K562 (cell line): Measurements from ENCODE around the gene CEACAM21. TPM values are rescaled to one million over a fixed set of nuclear protein-coding genes. Genes with fewer than 3 reads are reported as not detected.

Experiments
- ATAC-seq: fragments of 200-7000 bp; cut with Tn5 transposase; 3 replicates; pipeline ENCODE4 v1.9.1; 2020; ENCODE audit warnings: moderate library complexity
- BruUV-seq: library from RNA; stranded (reverse); fragments of 400-500 nt; replicated peaks from 2 replicates; lab custom pipeline; 2021; lab: Mats Ljungman, UMichigan
- CTCF ChIA-PET: fragments of 300-600 bp; formaldehyde crosslinking; extraction: SDS; loops from one replicate; lab custom pipeline; 2021; ENCODE audit warnings: low intra/inter-chr PET ratio; lab: Yijun Ruan, JAX
- POLR2A ChIA-PET: fragments of 300-600, 350-650 bp; sonication (Branson Sonifier 250); formaldehyde crosslinking; extraction: SDS; loops from one replicate; lab custom pipeline; 2021; ENCODE audit warnings: antibody characterized with exemption, inconsistent platforms; lab: Yijun Ruan, JAX
- DNase-seq, 4 experiments: peaks; one replicate each; pipeline versions ENCODE4 v3.0.0 to v3.0.0-alpha.2; 2011 to 2018; ENCODE audit warnings: low spot score in 3 of 4, mixed read lengths in 3 of 4; ENCODE audit errors: extremely low read depth in 1 of 4
- FAIRE-seq: peaks from 2 replicates; lab custom pipeline; 2011; peaks lifted over from hg19 to GRCh38; lab: Jason Lieb, UNC
- H2AFZ ChIP-seq: 2 replicates; pipeline ENCODE4 v1.6.0; 2011; ENCODE audit warnings: low read depth, low read length, control low read depth, inconsistent platforms
- H3K27ac ChIP-seq: fragments of 200-600 bp; 3 replicates; pipeline ENCODE4 v1.8.0; 2011; ENCODE audit warnings: low read depth, mild to moderate bottlenecking, control low read depth, inconsistent platforms, low read length, moderate library complexity, mixed read lengths; ENCODE audit errors: extremely low read depth
- H3K27me3 ChIP-seq, 2 experiments: fragments of 300-600 bp in 1 of 2; 2 replicates in 1 of 2; 3 replicates in 1 of 2; pipeline versions ENCODE4 v1.6.0 to v1.8.0; 2011; ENCODE audit warnings: inconsistent platforms in 2 of 2, low read length in 2 of 2, mild to moderate bottlenecking in 1 of 2, mixed read lengths in 1 of 2, moderate library complexity in 1 of 2; ENCODE audit not compliant: control insufficient read depth in 2 of 2, insufficient read depth in 2 of 2
- H3K36me3 ChIP-seq: fragments of 300-600 bp; 3 replicates; pipeline ENCODE4 v1.8.0; 2011; ENCODE audit warnings: mild to moderate bottlenecking, low read length, inconsistent platforms; ENCODE audit not compliant: control insufficient read depth, insufficient read depth
- H3K4me1 ChIP-seq, 2 experiments: fragments of 200-600 bp in 1 of 2; replicated peaks in 1 of 2; 2 replicates in 1 of 2; 3 replicates in 1 of 2; pipeline versions ENCODE4 v1.5.1 to v1.8.0; 2011; ENCODE audit warnings: inconsistent platforms in 2 of 2, low read length in 2 of 2, mild to moderate bottlenecking in 1 of 2, mixed read lengths in 1 of 2, moderate library complexity in 1 of 2; ENCODE audit not compliant: control insufficient read depth in 2 of 2, insufficient read depth in 2 of 2
- H3K4me2 ChIP-seq: 2 replicates; pipeline ENCODE4 v1.6.1; 2011; ENCODE audit warnings: low read length, control low read depth, inconsistent platforms, mixed read lengths; ENCODE audit not compliant: insufficient read depth
- H3K4me3 ChIP-seq: fragments of 200-600 bp; sonication (generic), shearing (Covaris generic); 2 replicates; pipeline ENCODE4 v1.5.1; 2016; ENCODE audit warnings: control low read depth, inconsistent platforms
- H3K79me2 ChIP-seq: fragments of 200-600 bp; 3 replicates; pipeline ENCODE4 v1.8.0; 2011; ENCODE audit warnings: low read length, inconsistent platforms; ENCODE audit not compliant: control insufficient read depth, insufficient read depth
- H3K9ac ChIP-seq, 2 experiments: 2 replicates each; pipeline versions ENCODE4 v1.6.0 to v1.6.1; 2011; ENCODE audit warnings: low read depth in 2 of 2, low read length in 2 of 2, control low read depth in 1 of 2, inconsistent platforms in 1 of 2, mild to moderate bottlenecking in 1 of 2, mixed read lengths in 1 of 2; ENCODE audit not compliant: insufficient read depth in 1 of 2
- H3K9me1 ChIP-seq: one replicate; pipeline ENCODE4 v1.6.0; 2011; ENCODE audit warnings: inconsistent platforms, mild to moderate bottlenecking, low read length, moderate library complexity; ENCODE audit not compliant: control insufficient read depth, insufficient read depth
- H3K9me3 ChIP-seq: replicated peaks from 2 replicates; pipeline ENCODE4 v1.5.1; 2011; ENCODE audit warnings: low read depth, low read length, inconsistent platforms; ENCODE audit not compliant: control insufficient read depth, insufficient read depth
- H4K20me1 ChIP-seq: replicated peaks from 2 replicates; pipeline ENCODE4 v1.6.1; 2011; ENCODE audit warnings: low read length, inconsistent platforms, mixed read lengths; ENCODE audit not compliant: control insufficient read depth, insufficient read depth
- CCNT2 ChIP-seq: IDR thresholded peaks from 2 replicates; pipeline ENCODE4 v1.6.1; 2011; ENCODE audit warnings: borderline replicate concordance, low read depth, mild to moderate bottlenecking, moderate library complexity, mixed read lengths, low read length; ENCODE audit not compliant: insufficient read length; ENCODE audit errors: extremely low read depth
- CHD1 ChIP-seq: fragments of 200-600 bp; sonication (generic); IDR thresholded peaks from one replicate; pipeline ENCODE4 v1.6.1; 2012; ENCODE audit warnings: mild to moderate bottlenecking, moderate library complexity, low read length, inconsistent platforms
- CREBBP ChIP-seq: IDR thresholded peaks from one replicate; pipeline ENCODE4 v1.6.1; 2012; ENCODE audit warnings: low read depth, mild to moderate bottlenecking, control low read depth, inconsistent platforms, low read length
- ERF ChIP-seq: fragments of 450-650 bp; formaldehyde crosslinking; IDR thresholded peaks from 2 replicates; pipeline ENCODE4 v1.4.0; 2020; ENCODE audit warnings: mild to moderate bottlenecking, mixed read lengths
- HMBOX1 ChIP-seq: sonication (generic); IDR thresholded peaks from 2 replicates; pipeline ENCODE4 v1.6.1; 2016
- IFI16 ChIP-seq: fragments of 250-450 bp; sonication (Bioruptor Pico); IDR thresholded peaks from 2 replicates; pipeline ENCODE4 v2.1.2; 2022; ENCODE audit warnings: mild to moderate bottlenecking, inconsistent platforms
- KLF13 ChIP-seq: fragments of 450-650 bp; IDR thresholded peaks from 2 replicates; pipeline ENCODE4 v1.6.1; 2016; ENCODE audit warnings: missing genetic modification characterization, low read depth, mild to moderate bottlenecking, missing compliant biosample characterization, moderate library complexity, borderline replicate concordance
- NELFE ChIP-seq: IDR thresholded peaks from 2 replicates; pipeline ENCODE4 v1.6.1; 2011; ENCODE audit warnings: mild to moderate bottlenecking; ENCODE audit not compliant: insufficient read depth, insufficient read length
- RBM22 ChIP-seq: fragments of 200-400 bp; formaldehyde crosslinking; IDR thresholded peaks from 2 replicates; pipeline ENCODE4 v1.6.1; 2018; ENCODE audit warnings: low read length, low read depth; ENCODE audit not compliant: poor library complexity, severe bottlenecking
- SFPQ ChIP-seq: fragments of 200-400 bp; formaldehyde crosslinking; IDR thresholded peaks from 2 replicates; pipeline ENCODE4 v1.6.1; 2017; ENCODE audit warnings: mild to moderate bottlenecking, low read depth, low read length, moderate library complexity
- SLC30A9 ChIP-seq: fragments of 250-450 bp; sonication (Bioruptor Pico); IDR thresholded peaks from 2 replicates; pipeline ENCODE4 v1.8.0; 2022; ENCODE audit warnings: mild to moderate bottlenecking, moderate library complexity
- SMARCA4 ChIP-seq: fragments of 450-650 bp; IDR thresholded peaks from 2 replicates; pipeline ENCODE4 v1.6.1; 2016
- THAP12 ChIP-seq: fragments of 250-450 bp; sonication (Bioruptor Pico); IDR thresholded peaks from 2 replicates; pipeline ENCODE4 v1.9.0; 2021; ENCODE audit warnings: mild to moderate bottlenecking, inconsistent platforms
- ZFP30 ChIP-seq: fragments of 250-450 bp; sonication (Bioruptor Pico); IDR thresholded peaks from 2 replicates; pipeline ENCODE4 v1.8.0; 2022; ENCODE audit warnings: moderate library complexity, mild to moderate bottlenecking, inconsistent platforms, borderline replicate concordance
- ZNF384 ChIP-seq: IDR thresholded peaks from 2 replicates; pipeline ENCODE4 v1.6.1; 2012; ENCODE audit warnings: low read depth, low read length, improper control_type of control experiment
- ZNF584 ChIP-seq: fragments of 200-800 bp; sonication (Bioruptor generic); IDR thresholded peaks from 2 replicates; pipeline ENCODE4 v1.6.1; 2016; ENCODE audit warnings: low read depth, mild to moderate bottlenecking, missing genetic modification characterization, missing compliant biosample characterization
- WGBS: fragments of 100-300 bp; shearing (Covaris generic); methylation state at CpG from one replicate; pipeline ENCODE4 v1.1.6; 2016; ENCODE audit warnings: low coverage, mixed read lengths; ENCODE audit not compliant: insufficient coverage; ENCODE audit errors: missing lambda C conversion rate; 5-methylcytosine and 5-hydroxymethylcytosine counted together
- in situ Hi-C: fragments of 300-500 bp; cut with MboI; formaldehyde crosslinking; loops from 4 replicates; pipeline ENCODE4 v1.15.0; 2018; ENCODE audit warnings: inconsistent platforms, mixed read lengths
- intact Hi-C: fragments of 100-400 bp; cut with micrococcal nuclease; formaldehyde crosslinking; loops from 2 replicates; pipeline ENCODE4 v1.14.2; 2022
- polyA plus RNA-seq, 8 experiments: library from polyadenylated mRNA; depleted of rRNA in 4 of 8; stranded (reverse) in 5 of 8; unstranded in 3 of 8; fragments of >200 nt; fragmentation: Nextera tagmentation in 2 of 8; fragmentation: Illumina TruSeq in 1 of 8; extraction: Ambion mirVana in 2 of 8; extraction: Trizol in 1 of 8; gene quantifications; 2 replicates each; pipeline versions ENCODE4 v1.2.1 to v1.2.3, GENCODE V29; 2011 to 2014; ENCODE audit warnings: inconsistent platforms in 1 of 8, missing spikeins in 1 of 8
- total RNA-seq, 7 experiments: library from RNA; depleted of rRNA in 6 of 7; stranded (reverse); fragments of >200 nt in 6 of 7; fragmentation: Illumina TruSeq in 2 of 7; extraction: Trizol in 2 of 7; gene quantifications; 2 replicates each; pipeline versions ENCODE4 v1.2.1 to v1.2.3, GENCODE V29; 2011 to 2021; ENCODE audit warnings: low replicate concordance in 1 of 7

CEACAM21 gene
- total and polyA plus RNA-seq, 9 of the 15 experiments (the other 6 are each of a cell fraction or from before 2014, with no cell fraction given), result 0.06 to 0.40 (median 0.18) TPM; not detected in 1

- no peaks in the 10 kb centered on the region for H3K9me1 ChIP-seq
- H3K79me2 ChIP-seq, result no peaks in the 10 kb centered on the region
- H3K27me3 ChIP-seq, result peaks cover 0 to 11% of the 10 kb centered on the region in 2 experiments; a peak in 1 of 5 replicates
- no peak overlapping the region for H3K4me2 ChIP-seq
- FAIRE-seq (no peak), DNase-seq (no peak), ATAC-seq (peak; percentile 28; the same call in 2 of the 3 replicates)
- H3K4me3 ChIP-seq, result no peak overlapping the region
- 5% methylated on average over 2 of the region's 3 CpGs for WGBS
- peaks cover 0 to under 1% of the 10 kb centered on the region in 2 experiments; a peak in 1 of 5 replicates for H3K4me1 ChIP-seq
- 0 out of 2 replicates have a peak overlapping the region, but pooled peaks have one; percentile 8 for H2AFZ ChIP-seq
- in situ Hi-C loops, result loop anchor here (5.0 to 25.0 kb wide), 3 partner anchors 123 to 365 kb away; partner anchors contain the start of gene CCDC97
- H4K20me1 ChIP-seq, result no peaks in the 10 kb centered on the region; the same call in 1 of the 2 replicates
- TF ChIP-seq SFPQ, result no peak
- no peak for TF ChIP-seq THAP12 (CRISPR knock-in tag)
- no peak for TF ChIP-seq ZNF584 (CRISPR knock-in tag)
- no peak for TF ChIP-seq HMBOX1
- no peak for TF ChIP-seq CHD1
- no peak for TF ChIP-seq KLF13 (tag)
- no peak for TF ChIP-seq SMARCA4
- TF ChIP-seq ZNF384, result no peak
- no peak for TF ChIP-seq CCNT2
- TF ChIP-seq ZFP30 (CRISPR knock-in tag), result no peak
- TF ChIP-seq RBM22, result no peak
- no peak for TF ChIP-seq IFI16 (CRISPR knock-in tag)
- TF ChIP-seq ERF (CRISPR knock-in tag), result no peak
- no peak for TF ChIP-seq SLC30A9 (CRISPR knock-in tag)
- no peak for TF ChIP-seq NELFE
- TF ChIP-seq CREBBP, result no peak
- CTCF ChIA-PET, result interaction anchor here (0.6 to 2.2 kb wide), 5 partner anchors 28 to 1413 kb away, joined by 3 to 13 read pairs (median 3); no protein-coding TSS in a partner anchor
- no peaks in the 10 kb centered on the region for H3K9me3 ChIP-seq
- POLR2A ChIA-PET, result no interaction called here
- intact Hi-C loops, result no loop called here
- H3K36me3 ChIP-seq, result no peaks in the 10 kb centered on the region
- no peak overlapping the region for H3K27ac ChIP-seq
- H3K9ac ChIP-seq, result peak overlapping the region in 1 of 2 experiments; percentile 28; a peak in 1 of 4 replicates
- no TSS peak for BruUV-seq
Measured at GRCh38 chr19:41570179-41570578, 5.8 kb upstream of the CEACAM21 start.
